Panc1 (cell line): ENCODE measurements around the gene KXD1. TPM values are rescaled to one million over a fixed set of nuclear protein-coding genes. Genes with fewer than 3 reads are reported as not detected.

Experiments
- ATAC-seq: fragments of 200-7000 bp; cut with Tn5 transposase; 2 replicates; pipeline ENCODE4 v1.9.1; 2020; ENCODE audit warnings: mild to moderate bottlenecking, moderate library complexity
- BruUV-seq: library from RNA; stranded (reverse); fragments of 400-500 nt; replicated peaks from 2 replicates; lab custom pipeline; 2021; lab: Mats Ljungman, UMichigan
- CTCF ChIA-PET: fragments of 300-600 bp; sonication (Branson Sonifier 250); formaldehyde crosslinking; loops from one replicate; lab custom pipeline; 2022; ENCODE audit warnings: antibody characterized with exemption; lab: Charles Lee
- POLR2A ChIA-PET: fragments of 300-600 bp; sonication (Branson Sonifier 250); formaldehyde crosslinking; loops from one replicate; lab custom pipeline; 2022; ENCODE audit warnings: antibody characterized with exemption; lab: Charles Lee
- DNase-seq: peaks from one replicate; pipeline ENCODE4 v3.0.0-alpha.2; 2010; ENCODE audit warnings: low read depth, low spot score
- H3K27ac ChIP-seq: 2 replicates; pipeline ENCODE4 v1.5.1; 2011; ENCODE audit warnings: mild to moderate bottlenecking, low read length, inconsistent platforms
- H3K27me3 ChIP-seq: fragments of 200-500 bp; sonication (Bioruptor generic); 2 replicates; pipeline ENCODE4 v1.6.0; 2014; ENCODE audit warnings: low read length, inconsistent platforms; ENCODE audit not compliant: control insufficient read depth, insufficient read depth
- H3K36me3 ChIP-seq: fragments of 200-500 bp; sonication (Bioruptor generic); 2 replicates; pipeline ENCODE4 v1.5.1; 2014; ENCODE audit warnings: inconsistent platforms, mild to moderate bottlenecking, low read length, moderate library complexity; ENCODE audit not compliant: control insufficient read depth, insufficient read depth
- H3K4me1 ChIP-seq: 2 replicates; pipeline ENCODE4 v1.5.1; 2011; ENCODE audit warnings: inconsistent platforms, mild to moderate bottlenecking, low read length, moderate library complexity; ENCODE audit not compliant: control insufficient read depth, insufficient read depth
- H3K4me3 ChIP-seq, 2 experiments: 2 replicates each; pipeline ENCODE4 v1.5.1; 2011 to 2012; ENCODE audit warnings: low read depth in 2 of 2, low read length in 2 of 2, mild to moderate bottlenecking in 2 of 2, inconsistent platforms in 1 of 2, moderate library complexity in 1 of 2
- H3K9me3 ChIP-seq: fragments of 200-500 bp; sonication (Bioruptor generic); 2 replicates; pipeline ENCODE4 v1.5.1; 2014; ENCODE audit warnings: low read depth, mild to moderate bottlenecking, inconsistent platforms, low read length, moderate library complexity; ENCODE audit not compliant: control insufficient read depth, insufficient read depth
- CTCF ChIP-seq: fragments of 450-650 bp; IDR thresholded peaks from 2 replicates; pipeline ENCODE4 v1.5.1; 2017; ENCODE audit warnings: mild to moderate bottlenecking
- POLR2AphosphoS5 ChIP-seq: IDR thresholded peaks from 2 replicates; pipeline ENCODE4 v1.6.1; 2012; ENCODE audit warnings: mild to moderate bottlenecking, low read depth, low read length, moderate library complexity
- REST ChIP-seq, 2 experiments: IDR thresholded peaks; 2 replicates each; pipeline ENCODE4 v1.6.1; 2011 to 2012; ENCODE audit warnings: low read depth in 2 of 2, control low read depth in 1 of 2, low read length in 1 of 2, mild to moderate bottlenecking in 1 of 2, moderate library complexity in 1 of 2; ENCODE audit not compliant: insufficient read depth in 1 of 2
- SIN3A ChIP-seq: IDR thresholded peaks from 2 replicates; pipeline ENCODE4 v1.6.1; 2012; ENCODE audit warnings: low read depth, mild to moderate bottlenecking, low read length, moderate library complexity, borderline replicate concordance; ENCODE audit not compliant: insufficient read depth
- TCF7L2 ChIP-seq: IDR thresholded peaks from 2 replicates; pipeline ENCODE4 v1.6.1; 2011; ENCODE audit warnings: mild to moderate bottlenecking, low read depth, low read length, inconsistent platforms
- in situ Hi-C: cut with HindIII; loops from 2 replicates; pipeline ENCODE4 v1.10.0; 2016; ENCODE audit warnings: low sequenced_read_pairs, low pct_unique_long_range_greater_than_20kb
- intact Hi-C: fragments of 100-400 bp; cut with micrococcal nuclease; formaldehyde crosslinking; loops from one replicate; pipeline ENCODE4 v1.10.0; 2022; ENCODE audit not compliant: unreplicated experiment
- total RNA-seq: library from RNA; stranded (reverse); gene quantifications from one replicate; pipeline ENCODE4 v1.2.1, GENCODE V29; 2021; ENCODE audit not compliant: unreplicated experiment

Gene KXD1
- total RNA-seq, 1 experiment from 2014 or later, result 106 TPM

GRCh38 chr19:18610556-18611326 is 53.1 kb downstream of the KXD1 start:
- in situ Hi-C loops, result no loop called here
- ChIA-PET POLR2A (no interaction called here), CTCF (no interaction called here)
- no peak overlapping the region for H3K27ac ChIP-seq
- intact Hi-C loops, result no loop called here
- no peaks in the 10 kb centered on the region for H3K36me3 ChIP-seq
- H3K4me3 ChIP-seq, result no peak overlapping the region
- H3K27me3 ChIP-seq, result peaks cover 2% of the 10 kb centered on the region
- BruUV-seq, result no TSS peak
- no peak for TF ChIP-seq REST (IDR thresholded peaks at IDR 0.05; ENCODE audit: insufficient read depth in 1 of 2, low read depth in 2 of 2, low read length in 1 of 2)
- TF ChIP-seq CTCF, result no peak
- no peak for TF ChIP-seq SIN3A
- TF ChIP-seq POLR2AphosphoS5, result no peak
- no peak for TF ChIP-seq TCF7L2
- no peak for ATAC-seq
- peaks cover 5% of the 10 kb centered on the region; the same call in 1 of the 2 replicates for H3K4me1 ChIP-seq
- no peaks in the 10 kb centered on the region for H3K9me3 ChIP-seq
- DNase-seq, result no peak

GRCh38 chr19:18611327-18612050 is 53.8 kb downstream of the KXD1 start:
- H3K4me1 ChIP-seq, result peaks cover 5% of the 10 kb centered on the region; the same call in 1 of the 2 replicates
- TF ChIP-seq POLR2AphosphoS5 (no peak), CTCF (no peak), TCF7L2 (no peak), SIN3A (no peak), REST (IDR thresholded peaks at IDR 0.05; ENCODE audit: insufficient read depth in 1 of 2, low read depth in 2 of 2, low read length in 1 of 2) (no peak)
- peaks cover 2% of the 10 kb centered on the region for H3K27me3 ChIP-seq
- intact Hi-C loops, result no loop called here
- ChIA-PET CTCF (no interaction called here), POLR2A (no interaction called here)
- no peak for ATAC-seq
- H3K4me3 ChIP-seq, result peak overlapping the region; percentile 7 to 40; a peak in 3 of 4 replicates
- in situ Hi-C loops, result no loop called here
- no peak for DNase-seq
- no peaks in the 10 kb centered on the region for H3K36me3 ChIP-seq
- no TSS peak for BruUV-seq
- no peaks in the 10 kb centered on the region for H3K9me3 ChIP-seq
- H3K27ac ChIP-seq, result no peak overlapping the region
